ENCODE measurements around the gene COX6B2.

COX6B2 gene

DNA sequence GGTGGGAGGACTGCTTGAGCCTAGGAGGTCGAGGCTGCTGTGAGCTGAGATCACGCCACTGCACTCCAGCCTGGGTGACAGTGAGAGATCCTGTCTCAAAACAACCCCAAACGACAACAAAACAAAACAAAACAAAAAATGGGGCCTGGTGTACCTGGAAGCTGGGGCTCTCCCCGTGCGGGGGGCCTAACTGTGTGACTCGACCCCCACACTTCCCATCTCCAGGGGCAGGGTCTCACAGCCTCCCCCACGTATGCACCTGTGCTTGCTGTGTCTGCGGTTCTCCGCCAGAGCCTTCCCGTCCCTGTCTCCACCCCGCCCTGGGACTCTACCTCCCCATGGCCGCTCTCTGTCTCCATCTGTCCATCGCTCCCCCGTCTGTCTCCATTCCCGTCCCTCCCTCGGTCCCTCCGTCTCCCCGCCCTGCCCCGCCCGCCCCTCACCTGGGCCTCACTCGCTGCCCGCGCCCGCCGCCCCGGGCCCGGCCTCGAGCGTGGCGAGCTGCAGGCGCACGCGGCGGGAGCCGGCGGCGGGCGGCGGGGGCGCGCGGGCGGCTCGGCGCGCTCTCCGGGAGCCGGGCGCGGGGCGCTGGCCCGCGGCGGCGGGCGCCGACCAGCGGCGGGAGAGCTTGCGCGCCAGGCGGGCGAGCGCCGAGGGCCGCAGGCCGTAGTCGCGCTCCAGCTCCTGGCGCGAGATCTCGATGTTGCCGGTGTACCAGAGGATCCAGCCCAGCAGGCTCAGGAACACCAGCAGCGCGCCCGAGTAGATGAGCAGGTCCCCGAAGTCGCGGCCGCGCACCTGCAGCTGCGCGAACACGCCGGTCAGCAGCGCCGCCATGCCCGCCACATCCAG, 29.0 kb upstream of the COX6B2 start:
- DNase-seq: peak; percentile 49 to 54

DNA sequence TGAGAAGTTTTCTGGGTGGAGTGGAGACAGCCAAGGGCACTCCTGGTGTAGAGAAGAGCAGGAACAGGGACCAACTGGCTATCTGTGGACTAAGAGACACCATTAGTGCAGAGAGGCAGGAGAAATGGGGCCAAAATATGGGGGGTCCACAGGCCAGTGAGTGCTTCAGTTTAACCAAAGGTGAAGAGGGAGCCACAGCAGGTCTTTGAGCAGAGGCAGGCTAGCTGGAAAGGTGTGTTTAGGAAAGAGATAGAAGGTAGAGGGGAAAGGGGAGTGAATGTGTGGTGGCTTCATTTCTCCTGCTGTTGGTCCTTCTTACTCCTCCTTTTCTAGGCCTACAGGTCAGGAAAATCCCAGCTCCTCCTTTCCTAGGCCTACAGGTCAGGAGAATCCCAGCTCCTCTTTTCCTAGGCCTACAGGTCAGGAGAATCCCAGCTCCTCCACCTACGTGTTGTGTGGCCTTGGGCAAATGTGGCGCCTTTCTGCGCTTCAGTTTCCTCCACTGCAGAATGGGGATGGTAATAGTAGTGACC, 28.1 kb upstream of the COX6B2 start:
- no peak for DNase-seq

DNA sequence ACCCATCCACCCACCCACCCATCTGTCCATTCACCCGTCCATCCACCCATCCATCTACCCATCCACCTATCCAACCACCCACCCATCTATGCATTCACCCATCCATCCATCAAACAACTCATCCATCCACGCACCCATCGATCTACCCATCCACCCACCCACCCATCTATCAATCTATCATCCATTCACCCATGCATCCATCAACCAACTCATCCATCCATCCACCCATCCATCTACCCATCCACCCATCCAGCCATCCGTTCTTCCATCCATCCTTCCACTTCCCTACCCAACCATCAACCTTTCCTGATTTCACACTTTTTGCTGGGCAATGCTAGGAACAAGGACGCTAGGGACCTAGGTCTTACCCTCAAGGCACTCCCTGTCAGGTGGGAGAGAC, 27.5 kb upstream of the COX6B2 start:
- DNase-seq: no peak

DNA sequence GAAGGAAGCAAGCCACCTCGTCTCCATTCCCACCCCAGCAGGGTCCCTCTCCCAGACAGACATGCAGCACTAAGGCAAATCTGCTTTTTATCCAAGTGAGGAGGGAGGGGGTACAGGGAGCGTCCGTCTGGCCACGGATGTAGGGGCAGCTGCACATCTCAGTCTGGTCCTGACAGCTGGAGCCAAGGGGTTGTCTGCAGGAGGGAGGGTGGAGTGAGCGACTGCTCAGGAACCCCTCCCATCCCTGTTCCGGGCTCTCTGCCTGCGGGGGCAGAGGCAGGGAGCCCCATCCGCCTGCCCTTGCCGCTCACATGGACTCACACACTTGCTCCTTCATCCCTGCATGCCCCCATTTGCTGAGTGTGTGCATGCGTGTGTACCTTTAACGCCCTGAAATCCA, 24.7 kb upstream of the COX6B2 start:
- DNase-seq: no peak

DNA sequence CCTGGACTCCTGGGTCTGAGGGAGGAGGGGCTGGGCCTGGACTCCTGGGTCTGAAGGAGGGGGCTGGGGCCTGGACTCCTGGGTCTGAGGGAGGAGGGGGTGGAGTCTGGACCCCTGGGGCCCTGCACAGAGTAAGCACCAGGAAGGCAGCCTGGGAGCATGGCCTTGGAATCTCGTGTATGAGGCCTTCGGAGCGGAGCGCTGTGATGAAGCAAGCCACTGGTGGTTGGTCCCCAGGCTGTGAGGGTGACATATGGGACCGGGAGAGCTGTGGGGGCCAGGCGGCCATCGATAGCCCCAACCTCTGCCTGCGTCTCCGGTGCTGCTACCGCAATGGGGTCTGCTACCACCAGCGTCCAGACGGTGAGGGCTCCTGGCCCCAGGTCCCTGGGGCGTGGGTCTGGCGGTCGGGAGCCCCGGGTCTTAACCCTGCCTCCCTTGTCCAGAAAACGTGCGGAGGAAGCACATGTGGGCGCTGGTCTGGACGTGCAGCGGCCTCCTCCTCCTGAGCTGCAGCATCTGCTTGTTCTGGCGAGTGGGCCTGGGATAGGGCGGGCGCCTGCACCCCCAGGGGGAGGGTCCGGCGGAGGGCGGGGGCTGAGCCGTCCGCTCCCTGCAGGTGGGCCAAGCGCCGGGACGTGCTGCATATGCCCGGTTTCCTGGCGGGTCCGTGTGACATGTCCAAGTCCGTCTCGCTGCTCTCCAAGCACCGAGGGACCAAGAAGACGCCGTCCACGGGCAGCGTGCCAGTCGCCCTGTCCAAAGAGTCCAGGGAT, 23.0 kb upstream of the COX6B2 start:
- no peak for DNase-seq

DNA sequence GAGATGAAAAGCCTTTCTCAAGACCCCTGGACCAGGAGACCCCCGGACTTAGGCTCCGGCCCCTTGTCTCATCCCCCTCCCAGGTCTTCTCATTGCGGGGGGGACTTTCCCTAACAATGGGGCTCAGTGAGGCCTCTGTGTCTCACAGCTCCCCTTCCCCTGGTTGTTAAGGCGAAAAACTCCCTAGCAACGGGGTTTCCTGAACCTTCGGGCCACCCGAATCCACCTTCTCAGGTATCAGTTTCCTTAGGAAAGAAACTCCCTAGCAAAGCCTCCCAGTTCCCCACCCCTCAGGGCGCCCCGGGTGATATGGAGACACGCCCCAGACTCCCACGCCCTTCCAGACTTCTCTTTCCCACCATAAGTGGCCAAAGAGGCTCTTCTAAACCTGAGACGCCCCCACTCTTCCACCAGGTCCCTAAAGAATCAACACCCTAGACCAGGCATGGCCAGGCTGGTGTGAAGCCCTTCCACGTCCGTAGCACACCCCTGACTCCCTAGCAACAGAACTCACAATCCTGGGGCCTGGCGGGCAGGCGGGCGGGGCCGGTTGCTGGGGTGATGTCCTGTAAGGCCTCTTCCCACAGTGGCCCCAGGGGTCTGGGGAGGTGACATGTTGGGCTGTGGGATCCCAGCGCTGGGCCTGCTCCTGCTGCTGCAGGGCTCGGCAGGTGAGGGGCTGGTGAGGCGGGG, 21.9 kb upstream of the COX6B2 start, which contains the start of gene TMEM190:
Gene TMEM190, plus strand, starts transcription at position 586 of the 693 bp plus-strand sequence. Its CDS starts 28 bp downstream, at position 614.
- DNase-seq: no peak

DNA sequence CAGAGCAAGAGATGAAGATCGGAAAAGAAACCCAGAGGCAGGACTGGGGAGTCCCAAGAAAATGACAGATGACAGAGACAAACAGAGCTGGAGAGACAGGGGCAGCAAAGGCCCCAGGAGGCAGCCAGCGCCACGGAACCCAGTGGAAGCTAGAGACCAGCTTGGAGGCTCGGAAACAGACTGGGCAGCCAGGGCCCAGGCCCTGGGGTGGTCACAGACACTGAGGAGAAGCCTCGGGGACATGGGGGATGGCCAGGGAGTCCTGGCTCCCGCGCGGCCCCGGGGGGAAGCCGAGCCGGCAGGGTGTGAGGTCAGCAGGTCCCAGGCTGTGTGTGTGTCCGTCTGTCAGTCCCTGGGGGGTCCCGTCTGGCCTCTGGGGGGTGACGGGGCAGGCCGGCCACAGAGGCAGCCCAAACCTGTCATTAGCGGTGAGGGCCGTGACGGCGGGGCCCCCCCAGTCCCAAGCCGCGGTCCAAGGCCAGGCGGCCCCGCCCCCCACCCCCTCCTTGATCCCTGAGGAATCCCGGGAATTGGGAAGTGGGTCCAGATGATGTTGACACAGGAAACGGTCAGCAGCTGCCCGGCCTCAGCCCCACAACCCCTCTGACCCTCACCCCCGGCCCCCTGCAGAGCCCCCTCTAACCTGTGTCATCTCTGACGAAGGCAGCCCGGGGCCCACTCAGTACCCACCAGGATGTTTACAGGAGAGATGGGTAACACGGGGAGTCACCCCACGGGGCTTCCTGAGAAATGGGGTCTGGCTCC, 19.7 kb upstream of the COX6B2 start:
- no peak for DNase-seq

DNA sequence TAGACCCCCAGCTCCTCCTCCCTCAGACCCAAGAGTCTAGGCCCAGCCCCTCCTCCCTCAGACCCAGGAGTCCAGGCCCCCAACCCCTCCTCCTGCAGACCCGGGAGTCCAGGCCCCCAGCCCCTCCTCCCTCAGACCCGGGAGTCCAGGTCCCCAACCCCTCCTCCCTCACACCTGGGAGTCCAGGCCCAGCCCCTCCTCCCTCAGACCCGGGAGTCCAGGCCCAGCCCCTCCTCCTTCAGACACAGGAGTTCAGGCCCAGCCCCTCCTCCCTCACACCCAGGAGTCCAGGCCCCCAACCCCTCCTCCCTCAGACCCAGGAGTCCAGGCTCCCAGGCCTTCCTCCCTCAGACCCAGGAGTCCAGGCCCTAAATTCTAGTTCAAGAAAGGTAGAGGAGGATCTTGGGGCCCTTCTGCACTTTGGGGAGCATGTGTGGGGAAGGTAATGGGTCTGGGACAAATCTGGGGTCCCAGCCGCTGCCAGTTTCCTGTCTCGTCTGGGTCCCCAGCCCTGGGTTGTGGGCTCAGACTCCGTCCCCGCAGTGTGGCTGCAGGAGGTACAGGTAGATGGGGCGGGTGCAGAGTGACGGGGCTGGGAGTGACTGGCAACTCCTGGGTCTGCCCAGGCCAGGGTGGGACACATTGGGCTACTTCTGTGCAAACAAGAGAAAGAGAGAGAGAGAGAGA, 18.9 kb upstream of the COX6B2 start:
- no peak for DNase-seq

DNA sequence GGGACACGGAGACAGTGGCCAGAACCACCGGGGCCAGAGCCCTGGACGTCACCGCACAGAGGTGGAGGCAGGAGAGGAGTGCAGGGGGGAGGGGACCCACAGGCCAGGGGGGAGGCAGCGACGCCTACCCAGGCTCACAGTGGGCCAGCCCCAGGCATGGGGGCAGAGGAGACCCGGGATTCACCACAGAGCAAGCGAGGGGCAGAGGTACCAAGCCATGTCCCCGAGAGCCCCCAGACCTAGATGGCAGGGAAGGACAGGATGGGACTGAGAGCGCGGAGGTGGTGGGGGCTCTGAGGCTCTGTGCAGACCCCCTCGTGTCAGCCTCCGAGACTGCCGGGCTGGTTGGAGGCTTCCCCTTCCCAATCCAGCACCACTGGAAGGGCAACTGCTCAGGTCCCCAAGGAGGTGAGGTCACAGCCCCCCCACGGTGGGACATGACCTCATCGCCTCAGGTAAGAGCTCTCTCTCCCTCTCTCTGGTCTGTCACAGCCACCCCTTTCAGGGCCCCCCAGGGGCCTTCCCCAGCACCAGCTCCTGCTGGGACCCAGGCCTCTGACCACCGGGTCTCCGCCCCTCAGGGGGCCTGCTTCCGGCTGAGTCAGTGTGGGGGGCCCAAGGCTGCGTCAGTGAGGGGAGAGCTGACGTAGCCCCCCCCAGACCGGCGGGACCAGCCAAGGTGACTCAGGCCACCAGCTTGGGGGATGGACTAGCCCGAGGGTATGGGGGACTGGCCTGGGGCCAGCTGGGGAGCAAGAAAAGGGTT, 18.0 kb upstream of the COX6B2 start:
- no peak for DNase-seq

DNA sequence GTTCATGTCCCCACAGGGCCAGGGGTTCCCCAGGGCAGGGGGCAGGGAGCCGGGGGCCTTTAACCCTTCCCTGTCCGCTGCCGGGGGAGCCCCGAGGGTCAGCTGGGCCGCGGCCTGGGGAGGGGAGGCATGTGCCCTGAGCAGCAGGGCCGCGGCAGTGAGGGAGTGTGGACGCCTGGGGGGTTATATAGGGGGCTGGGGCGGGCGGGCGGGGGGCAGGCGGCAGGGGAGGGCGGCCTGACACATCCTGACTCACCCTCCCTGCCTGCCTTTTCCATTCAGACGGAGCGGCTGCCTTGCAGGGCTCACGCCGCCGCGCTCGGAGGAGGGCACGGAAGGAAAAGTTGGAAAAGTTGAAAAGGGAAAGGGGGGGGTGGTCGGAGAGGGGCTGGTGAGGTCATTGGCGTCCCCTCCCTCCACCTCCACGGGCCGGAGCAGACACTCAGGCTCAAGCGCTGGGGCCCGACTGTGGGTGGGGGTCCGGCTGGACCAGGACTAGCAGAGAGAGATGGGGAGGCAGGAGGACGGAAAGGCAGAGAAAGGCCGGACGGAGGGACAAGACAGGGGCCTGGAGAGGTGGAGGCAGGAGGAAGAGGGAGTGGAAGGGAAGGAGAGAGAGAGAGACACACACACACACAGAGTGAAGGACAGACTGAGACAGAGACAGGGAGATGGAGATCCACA, 15.9 kb upstream of the COX6B2 start, which contains the start of gene IL11:
Gene IL11, minus strand, starts transcription at position 159 of the 684 bp plus-strand sequence. Its CDS starts 153 bp downstream, at position 6.
- DNase-seq: no peak

DNA sequence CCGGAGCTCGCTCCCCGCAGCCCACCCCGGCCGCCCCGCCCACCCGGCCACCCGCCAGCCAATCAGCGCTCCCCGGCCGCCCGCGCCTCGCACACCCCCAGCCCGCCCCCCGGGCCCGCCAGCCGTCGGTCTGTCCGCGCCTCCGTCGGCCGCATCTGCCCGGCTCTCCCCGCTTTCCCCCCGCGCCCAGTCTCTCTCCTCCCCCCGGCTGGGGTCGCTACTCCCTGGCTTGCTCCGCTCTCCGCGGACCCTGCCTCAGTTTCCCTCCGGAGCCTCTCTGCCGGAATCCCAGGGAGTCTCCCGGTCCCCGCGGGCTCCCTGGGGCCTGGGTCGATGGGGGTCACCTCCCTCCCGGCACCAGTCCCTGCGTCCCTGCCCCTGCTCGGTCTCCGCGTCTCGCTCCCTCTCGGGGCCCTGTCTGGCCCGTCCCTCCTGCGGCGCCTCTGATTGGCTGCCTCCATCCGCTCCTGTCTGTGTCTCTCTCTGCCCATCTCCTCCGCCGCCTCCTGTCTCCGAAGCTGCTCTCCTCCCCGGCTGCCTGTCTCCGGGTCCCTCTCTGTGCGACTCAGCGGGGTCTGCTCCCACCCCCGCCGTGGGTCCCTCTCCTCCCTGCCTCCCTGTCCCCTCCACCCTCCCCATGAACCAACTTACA, 15.3 kb upstream of the COX6B2 start:
- DNase-seq: peak in 1 of 2 donors; percentile 17

DNA sequence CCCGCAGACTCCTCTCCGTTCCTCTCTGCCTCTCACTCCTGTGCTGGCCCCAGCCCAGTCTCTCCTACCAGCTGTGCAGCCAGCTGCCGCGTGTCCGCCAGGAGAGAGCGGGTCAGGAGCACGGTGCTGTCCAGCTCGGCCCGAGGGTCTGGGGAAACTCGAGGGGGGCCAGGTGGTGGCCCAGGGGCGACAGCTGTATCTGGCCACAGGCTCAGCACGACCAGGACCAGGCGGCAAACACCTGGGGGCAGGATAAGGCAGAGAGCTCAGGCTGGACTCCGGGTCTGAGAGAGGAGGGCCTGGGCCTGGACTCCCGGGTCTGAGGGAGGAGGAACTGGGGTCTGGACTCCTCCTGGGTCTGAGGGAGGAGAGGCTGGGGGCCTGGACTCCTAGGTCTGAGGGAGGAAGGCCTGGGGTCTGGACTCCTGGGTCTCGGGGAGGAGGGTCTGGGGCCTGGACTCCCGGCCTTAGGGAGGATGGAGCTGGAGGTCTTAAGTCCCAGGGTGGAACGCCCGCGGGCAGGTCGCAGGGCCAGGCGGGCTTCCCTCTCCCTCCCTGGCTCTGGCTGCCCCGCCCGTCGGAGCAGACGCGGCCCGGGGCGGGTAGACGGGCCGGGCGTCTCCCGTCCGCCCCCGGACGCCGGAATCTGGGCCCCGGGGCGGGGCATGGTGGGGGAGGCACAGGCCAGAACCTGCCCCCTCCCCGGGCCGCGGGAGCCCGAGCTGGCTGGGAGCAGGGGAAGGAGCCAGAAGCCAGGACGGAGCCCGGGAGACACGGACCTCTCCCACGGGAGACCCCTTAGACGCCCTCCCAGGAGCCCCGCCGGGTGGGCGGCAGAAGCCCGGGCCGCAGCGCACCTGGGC, 14.4 kb upstream of the COX6B2 start:
- no peak for DNase-seq

DNA sequence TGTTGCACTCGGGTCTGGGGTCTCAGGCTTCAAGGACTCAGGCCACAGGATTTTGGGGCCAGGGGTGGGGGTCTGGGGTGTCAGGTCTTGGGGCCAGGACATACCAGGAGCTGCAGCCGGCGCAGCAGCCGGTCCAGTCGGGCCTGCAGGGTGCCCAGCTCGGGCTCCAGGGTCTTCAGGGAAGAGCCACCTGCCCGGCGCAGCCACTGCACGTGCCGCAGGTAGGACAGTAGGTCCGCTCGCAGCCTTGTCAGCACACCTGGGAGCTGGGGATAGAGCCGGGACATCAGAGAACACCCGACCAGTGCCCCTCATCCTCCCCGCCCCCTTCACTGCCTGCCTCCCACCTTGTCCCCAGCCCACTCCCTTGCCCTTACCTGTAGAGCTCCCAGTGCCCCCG, 13.6 kb upstream of the COX6B2 start:
- no peak for DNase-seq

DNA sequence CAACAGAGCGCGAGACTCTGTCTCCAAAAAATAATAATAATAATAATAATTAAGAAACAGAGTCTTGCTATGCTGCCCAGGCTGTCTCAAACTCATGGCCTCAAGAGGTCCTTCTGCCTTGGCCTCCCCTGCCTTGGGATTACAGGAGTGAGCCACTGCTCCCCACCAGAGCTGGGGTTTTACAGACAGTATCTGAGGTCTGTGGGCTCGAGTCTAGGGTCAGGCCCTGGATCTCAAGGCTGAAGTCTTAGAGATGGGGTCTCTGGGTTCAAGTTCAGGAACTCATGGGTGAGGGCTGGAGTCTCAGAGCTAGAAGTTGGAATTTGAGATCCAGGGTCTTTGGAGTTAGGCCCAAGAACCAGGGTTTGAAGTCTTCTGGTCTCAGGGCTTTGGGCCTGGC, 12.3 kb upstream of the COX6B2 start:
- DNase-seq: no peak

DNA sequence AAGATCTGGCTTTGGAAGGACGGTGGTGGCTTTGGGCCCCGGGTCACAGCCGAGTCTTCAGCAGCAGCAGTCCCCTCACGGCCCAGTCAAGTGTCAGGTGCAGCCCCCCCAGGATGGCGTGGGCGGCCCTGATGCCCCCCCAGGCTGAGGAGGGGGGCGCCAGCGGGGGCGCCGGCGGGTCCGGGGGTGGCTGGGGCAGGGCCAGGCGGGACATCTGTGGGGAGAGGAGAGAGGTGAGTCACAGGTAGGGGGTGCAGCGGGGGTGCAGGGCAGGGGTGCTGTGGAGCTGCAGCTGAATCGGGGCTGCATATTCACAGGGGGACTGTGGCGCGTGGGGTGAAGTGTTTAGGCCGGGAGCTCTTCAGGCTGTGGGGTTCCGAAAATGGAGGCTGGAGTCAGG, 11.4 kb upstream of the COX6B2 start:
- no peak for DNase-seq

DNA sequence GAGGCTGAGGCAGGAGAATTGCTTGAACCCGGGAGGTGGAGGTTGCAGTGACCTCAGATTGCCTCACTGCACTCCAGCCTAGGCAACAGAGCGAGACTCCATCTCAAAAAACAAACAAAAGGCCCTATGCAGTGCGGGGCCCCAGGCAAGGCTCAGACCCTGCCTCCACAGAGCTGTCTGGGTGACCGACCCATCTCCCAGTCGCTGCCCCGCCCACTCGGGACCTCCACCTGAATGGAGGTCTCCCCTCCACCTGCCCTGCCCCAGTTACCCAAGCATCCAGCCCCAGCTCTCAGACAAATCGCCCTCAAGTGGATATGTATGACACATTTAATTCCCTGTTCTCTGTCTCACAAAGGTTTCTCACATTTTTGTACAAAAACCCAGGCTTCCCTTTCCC, 10.7 kb upstream of the COX6B2 start:
- no peak for DNase-seq

DNA sequence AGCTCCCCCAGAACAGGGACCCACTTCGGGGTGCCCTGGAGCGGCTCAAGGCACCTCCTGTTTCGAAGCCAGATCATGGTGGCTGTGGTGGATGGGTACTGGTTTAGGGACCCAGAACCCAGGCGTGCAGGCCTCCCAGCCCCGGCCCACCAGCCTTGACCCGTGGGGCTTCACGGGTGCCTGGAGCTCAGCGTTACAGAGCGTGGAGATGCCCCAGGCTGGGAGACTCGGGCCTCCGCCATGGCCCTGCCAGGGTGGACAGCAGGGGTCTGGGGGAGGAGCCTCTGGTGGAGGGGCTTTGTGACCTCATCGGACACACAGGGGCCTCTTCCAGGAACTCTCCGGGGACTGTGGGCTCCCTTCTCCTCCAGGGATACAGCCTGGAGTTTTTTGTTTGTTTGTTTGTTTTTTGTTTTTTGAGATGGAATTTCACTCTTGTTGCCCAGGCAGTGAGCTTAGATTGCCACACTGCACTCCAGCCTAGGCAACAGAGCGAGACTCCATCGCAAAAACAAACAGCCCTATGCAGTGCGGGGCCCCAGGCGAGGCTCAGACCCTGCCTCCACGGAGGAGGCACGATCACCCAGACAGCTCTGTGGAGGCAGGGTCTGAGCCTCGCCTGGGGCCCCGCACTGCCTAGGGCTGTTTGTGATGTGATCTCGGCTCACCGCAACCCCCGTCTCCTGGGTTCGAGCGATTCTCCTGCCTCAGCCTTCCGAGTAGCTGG, 8.6 kb upstream of the COX6B2 start, which contains the start of gene GARIN5B:
Gene GARIN5B, minus strand, starts transcription at position 271 of the 727 bp plus-strand sequence. Its CDS starts 194 bp downstream, at position 77.
- no peak for DNase-seq

Measured in CD4-positive, alpha-beta T cell treated with Interleukin-4 for 1 hour (primary cell).